ENCODE data around the gene OSR1.
"Not testable (repeated sequence)": the region's sequence is repeated elsewhere in the genome, so short reads cannot be mapped to it uniquely, and the experiment has no call there.

OSR1 gene

GRCh38 chr2:19358242-19359020 is at the start of gene OSR1:
Gene OSR1, minus strand, starts transcription at chr2:19358623. Its CDS starts 4,818 bp downstream, at chr2:19353805.
- H3K36me3 Mint-ChIP-seq: no peaks in the 10 kb centered on the region
- peak within 1 kb of the TSS; percentile 63 for H3K4me3 Mint-ChIP-seq
- peak within 1 kb of the TSS; percentile 16 for H3K27ac Mint-ChIP-seq
- peaks cover 48% of the 10 kb centered on the region for H3K4me1 Mint-ChIP-seq (ENCODE audit: low read depth)
- no peaks in the 10 kb centered on the region for H3K9me3 Mint-ChIP-seq (ENCODE audit: low read depth)
- peaks cover 59% of the 10 kb centered on the region for H3K27me3 Mint-ChIP-seq

GRCh38 chr2:19403785-19404184 is 45.4 kb upstream of the OSR1 start:
- Mint-ChIP-seq H3K4me1 (ENCODE audit: low read depth) (no peaks in the 10 kb centered on the region), H3K27me3 (peaks cover 15% of the 10 kb centered on the region), H3K36me3 (no peaks in the 10 kb centered on the region), H3K9me3 (ENCODE audit: low read depth) (peaks cover 4% of the 10 kb centered on the region), H3K27ac (no peak overlapping the region), H3K4me3 (no peak overlapping the region)

GRCh38 chr2:19392191-19392590 is 33.8 kb upstream of the OSR1 start:
- no peak overlapping the region for H3K4me3 Mint-ChIP-seq
- H3K27ac Mint-ChIP-seq: no peak overlapping the region
- no peaks in the 10 kb centered on the region for H3K9me3 Mint-ChIP-seq (ENCODE audit: low read depth)
- peaks cover 5% of the 10 kb centered on the region for H3K36me3 Mint-ChIP-seq
- peaks cover 14% of the 10 kb centered on the region for H3K27me3 Mint-ChIP-seq
- H3K4me1 Mint-ChIP-seq (ENCODE audit: low read depth): no peaks in the 10 kb centered on the region

- H3K27me3 Mint-ChIP-seq: peaks cover 20% of the 10 kb centered on the region
- not testable (repeated sequence) for H3K9me3 Mint-ChIP-seq (ENCODE audit: low read depth); H3K4me3 Mint-ChIP-seq; H3K36me3 Mint-ChIP-seq; H3K4me1 Mint-ChIP-seq (ENCODE audit: low read depth); H3K27ac Mint-ChIP-seq
These were observed 31.0 kb upstream of the OSR1 start for GRCh38 chr2:19389469-19389868.

GRCh38 chr2:19380532-19380931 is 22.1 kb upstream of the OSR1 start:
- peaks cover 20% of the 10 kb centered on the region for H3K27me3 Mint-ChIP-seq
- no peaks in the 10 kb centered on the region for H3K4me1 Mint-ChIP-seq (ENCODE audit: low read depth)
- H3K36me3 Mint-ChIP-seq: no peaks in the 10 kb centered on the region
- no peaks in the 10 kb centered on the region for H3K9me3 Mint-ChIP-seq (ENCODE audit: low read depth)
- H3K4me3 Mint-ChIP-seq: no peak overlapping the region
- H3K27ac Mint-ChIP-seq: no peak overlapping the region

GRCh38 chr2:19378939-19379338 is 20.5 kb upstream of the OSR1 start:
- peaks cover 24% of the 10 kb centered on the region for H3K27me3 Mint-ChIP-seq

GRCh38 chr2:19377717-19378116 is 19.3 kb upstream of the OSR1 start:
- H3K27me3 Mint-ChIP-seq: peaks cover 23% of the 10 kb centered on the region
- no peaks in the 10 kb centered on the region for H3K36me3 Mint-ChIP-seq
- no peaks in the 10 kb centered on the region for H3K9me3 Mint-ChIP-seq (ENCODE audit: low read depth)
- H3K4me3 Mint-ChIP-seq: no peak overlapping the region
- H3K27ac Mint-ChIP-seq: no peak overlapping the region
- H3K4me1 Mint-ChIP-seq (ENCODE audit: low read depth): no peaks in the 10 kb centered on the region

More at GRCh38 chr2:19378939-19379338, 20.5 kb upstream of the OSR1 start:
- Mint-ChIP-seq H3K4me1 (ENCODE audit: low read depth) (no peaks in the 10 kb centered on the region), H3K4me3 (no peak overlapping the region), H3K36me3 (no peaks in the 10 kb centered on the region), H3K9me3 (ENCODE audit: low read depth) (no peaks in the 10 kb centered on the region), H3K27ac (no peak overlapping the region)

GRCh38 chr2:19373352-19373751 is 14.9 kb upstream of the OSR1 start:
- Mint-ChIP-seq H3K4me1 (ENCODE audit: low read depth) (no peaks in the 10 kb centered on the region), H3K27me3 (peaks cover 23% of the 10 kb centered on the region), H3K9me3 (ENCODE audit: low read depth) (no peaks in the 10 kb centered on the region), H3K4me3 (no peak overlapping the region), H3K36me3 (no peaks in the 10 kb centered on the region), H3K27ac (no peak overlapping the region)

GRCh38 chr2:19371996-19372582 is 13.7 kb upstream of the OSR1 start:
- no peaks in the 10 kb centered on the region for H3K9me3 Mint-ChIP-seq (ENCODE audit: low read depth)
- H3K27me3 Mint-ChIP-seq: peaks cover 21% of the 10 kb centered on the region
- no peaks in the 10 kb centered on the region for H3K36me3 Mint-ChIP-seq
- H3K4me1 Mint-ChIP-seq (ENCODE audit: low read depth): no peaks in the 10 kb centered on the region
- H3K4me3 Mint-ChIP-seq: no peak overlapping the region
- no peak overlapping the region for H3K27ac Mint-ChIP-seq

GRCh38 chr2:19369341-19369955 is 11.0 kb upstream of the OSR1 start:
- Mint-ChIP-seq H3K4me3 (no peak overlapping the region), H3K36me3 (no peaks in the 10 kb centered on the region), H3K27ac (no peak overlapping the region), H3K4me1 (ENCODE audit: low read depth) (no peaks in the 10 kb centered on the region), H3K9me3 (ENCODE audit: low read depth) (no peaks in the 10 kb centered on the region), H3K27me3 (peaks cover 16% of the 10 kb centered on the region)

GRCh38 chr2:19368760-19369159 is 10.3 kb upstream of the OSR1 start:
- no peak overlapping the region for H3K4me3 Mint-ChIP-seq
- H3K36me3 Mint-ChIP-seq: no peaks in the 10 kb centered on the region
- no peak overlapping the region for H3K27ac Mint-ChIP-seq
- H3K27me3 Mint-ChIP-seq: peaks cover 16% of the 10 kb centered on the region
- no peaks in the 10 kb centered on the region for H3K4me1 Mint-ChIP-seq (ENCODE audit: low read depth)
- H3K9me3 Mint-ChIP-seq (ENCODE audit: low read depth): no peaks in the 10 kb centered on the region

- Mint-ChIP-seq H3K36me3 (no peaks in the 10 kb centered on the region), H3K27ac (no peak overlapping the region), H3K4me3 (no peak overlapping the region), H3K27me3 (peaks cover 22% of the 10 kb centered on the region), H3K4me1 (ENCODE audit: low read depth) (peaks cover 13% of the 10 kb centered on the region), H3K9me3 (ENCODE audit: low read depth) (no peaks in the 10 kb centered on the region)
These were observed 8.9 kb upstream of the OSR1 start for GRCh38 chr2:19367326-19367725.

GRCh38 chr2:19365126-19365525 is 6.7 kb upstream of the OSR1 start:
- H3K4me3 Mint-ChIP-seq: no peak overlapping the region
- H3K4me1 Mint-ChIP-seq (ENCODE audit: low read depth): peaks cover 29% of the 10 kb centered on the region
- peaks cover 25% of the 10 kb centered on the region for H3K27me3 Mint-ChIP-seq
- H3K9me3 Mint-ChIP-seq (ENCODE audit: low read depth): no peaks in the 10 kb centered on the region
- no peak overlapping the region for H3K27ac Mint-ChIP-seq
- H3K36me3 Mint-ChIP-seq: no peaks in the 10 kb centered on the region

GRCh38 chr2:19364014-19364413 is 5.6 kb upstream of the OSR1 start:
- no peaks in the 10 kb centered on the region for H3K36me3 Mint-ChIP-seq
- peaks cover 29% of the 10 kb centered on the region for H3K4me1 Mint-ChIP-seq (ENCODE audit: low read depth)
- no peaks in the 10 kb centered on the region for H3K9me3 Mint-ChIP-seq (ENCODE audit: low read depth)
- H3K27ac Mint-ChIP-seq: no peak overlapping the region
- peak overlapping the region; percentile 95 for H3K4me3 Mint-ChIP-seq
- H3K27me3 Mint-ChIP-seq: peaks cover 29% of the 10 kb centered on the region

- H3K36me3 Mint-ChIP-seq: no peaks in the 10 kb centered on the region
These were observed 5.0 kb upstream of the OSR1 start for GRCh38 chr2:19363474-19363778.

More at GRCh38 chr2:19363474-19363778, 5.0 kb upstream of the OSR1 start:
- Mint-ChIP-seq H3K27ac (no peak overlapping the region), H3K27me3 (peaks cover 29% of the 10 kb centered on the region), H3K4me1 (ENCODE audit: low read depth) (peaks cover 29% of the 10 kb centered on the region), H3K4me3 (peak overlapping the region; percentile 95), H3K9me3 (ENCODE audit: low read depth) (no peaks in the 10 kb centered on the region)

All from activated naive CD8-positive, alpha-beta T cell (primary cell).